Uterus (tissue), 2 donors: ENCODE measurements around the gene CRADD.

Source experiments
- CTCF ChIP-seq, 4 experiments: fragments of 200-600 bp in 2 of 4; fragments of 450-650 bp in 2 of 4; sonication (generic) in 2 of 4; IDR thresholded peaks; one replicate each; pipeline ENCODE4 v1.5.1; 2016 to 2019; ENCODE audit warnings: antibody characterized with exemption in 4 of 4, mild to moderate bottlenecking in 2 of 4, moderate library complexity in 1 of 4
- POLR2A ChIP-seq, 2 donors: fragments of 450-650 bp; IDR thresholded peaks; one replicate each; pipeline ENCODE4 v1.6.1; 2016; ENCODE audit warnings: antibody characterized with exemption in 2 of 2, mild to moderate bottlenecking in 1 of 2, moderate library complexity in 1 of 2

- TF ChIP-seq CTCF (IDR thresholded peaks at IDR 0.05) (no peak), POLR2A (IDR thresholded peaks at IDR 0.05) (no peak)
Measured at GRCh38 chr12:93639406-93639805, 37.8 kb upstream of the CRADD start.
